GM10248 (cell line): ENCODE results near the gene PROP1.
"Not testable (repeated sequence)": the region's sequence is repeated elsewhere in the genome, so short reads cannot be mapped to it uniquely, and the experiment has no call there.

Experiments
- CTCF ChIA-PET: fragments of 300-600 bp; sonication (Branson Sonifier 250); formaldehyde crosslinking; extraction: SDS; loops from one replicate; lab custom pipeline; 2021; ENCODE audit warnings: antibody characterized with exemption; lab: Yijun Ruan, JAX
- POLR2A ChIA-PET: fragments of 350-650 bp; sonication (Branson Sonifier 250); formaldehyde crosslinking; extraction: SDS; loops from one replicate; lab custom pipeline; 2020; ENCODE audit warnings: antibody characterized with exemption; lab: Yijun Ruan, JAX
- DNase-seq: peaks from one replicate; pipeline ENCODE4 v3.0.0; 2012; ENCODE audit errors: extremely low spot score
- CTCF ChIP-seq: IDR thresholded peaks from 2 replicates; pipeline ENCODE4 v1.5.1; 2012; ENCODE audit warnings: mild to moderate bottlenecking, low read depth; ENCODE audit errors: extremely low read depth, missing control alignments, control extremely low read depth

The PROP1 gene

GRCh38 chr5:177958696-177959095 is 37.3 kb downstream of the PROP1 start:
- no peak for TF ChIP-seq CTCF
- DNase-seq, result no peak
- CTCF ChIA-PET, result no interaction called here
- POLR2A ChIA-PET, result no interaction called here

GRCh38 chr5:177957241-177957640 is 38.8 kb downstream of the PROP1 start:
- ChIA-PET POLR2A (no interaction called here), CTCF (no interaction called here)
- no peak for DNase-seq
- no peak for TF ChIP-seq CTCF

DNA sequence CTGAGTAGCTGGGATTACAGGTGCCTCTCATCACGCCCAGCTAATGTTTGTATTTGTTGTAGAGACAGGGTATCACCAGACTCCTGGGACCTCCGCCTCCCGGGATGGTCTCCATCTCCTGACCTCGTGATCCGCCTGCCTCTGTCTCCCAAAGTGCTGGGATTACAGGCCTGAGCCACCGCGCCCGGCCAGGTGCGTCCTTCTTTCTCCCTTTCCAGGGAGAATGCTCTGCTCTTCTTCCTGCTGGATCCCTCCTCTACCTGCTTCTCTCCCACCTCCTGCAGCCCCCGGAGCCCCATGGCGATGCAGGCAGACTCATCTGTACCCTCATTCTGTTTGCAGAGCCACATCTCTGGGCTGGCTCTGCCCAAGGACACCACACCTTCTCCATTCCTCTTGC is 42.9 kb downstream of the PROP1 start:
- POLR2A ChIA-PET, DNase-seq, CTCF ChIA-PET: not testable (repeated sequence)

- POLR2A ChIA-PET, CTCF ChIA-PET, DNase-seq: not testable (repeated sequence)
These were observed 46.4 kb downstream of the PROP1 start for GRCh38 chr5:177949656-177950055.

- CTCF ChIA-PET, POLR2A ChIA-PET, DNase-seq: not testable (repeated sequence)
These were observed 47.0 kb downstream of the PROP1 start for GRCh38 chr5:177949065-177949464.

GRCh38 chr5:177947912-177948311 is 48.1 kb downstream of the PROP1 start:
- CTCF ChIA-PET, DNase-seq, POLR2A ChIA-PET: not testable (repeated sequence)

GRCh38 chr5:177945601-177946283 is 50.3 kb downstream of the PROP1 start:
- POLR2A ChIA-PET, result interaction anchor here (0.7 kb wide), 1 partner anchor 191 kb away, joined by 6 read pairs; no protein-coding TSS in a partner anchor
- CTCF ChIA-PET, DNase-seq: not testable (repeated sequence)

DNA sequence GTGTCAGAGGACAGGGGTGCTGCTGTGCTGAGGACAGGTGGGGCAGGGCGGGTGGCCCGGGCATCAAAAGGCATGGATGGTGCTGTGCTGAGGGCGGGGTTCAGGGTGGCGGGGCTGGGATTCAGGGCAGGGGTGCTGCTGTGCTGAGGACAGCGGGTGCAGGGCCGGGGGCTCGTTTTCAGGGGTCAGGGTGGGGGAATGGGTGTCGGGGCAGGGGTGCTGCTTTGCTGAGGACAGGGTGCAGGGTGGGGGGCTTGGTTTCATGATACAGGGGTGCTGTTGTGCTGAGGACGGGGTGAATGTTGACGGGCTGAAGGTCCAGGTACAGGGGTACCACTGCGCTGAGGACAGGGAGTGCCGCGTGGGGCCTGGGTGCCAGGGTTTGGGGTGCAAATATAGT is 50.9 kb downstream of the PROP1 start:
- POLR2A ChIA-PET, CTCF ChIA-PET, DNase-seq: not testable (repeated sequence)

DNA sequence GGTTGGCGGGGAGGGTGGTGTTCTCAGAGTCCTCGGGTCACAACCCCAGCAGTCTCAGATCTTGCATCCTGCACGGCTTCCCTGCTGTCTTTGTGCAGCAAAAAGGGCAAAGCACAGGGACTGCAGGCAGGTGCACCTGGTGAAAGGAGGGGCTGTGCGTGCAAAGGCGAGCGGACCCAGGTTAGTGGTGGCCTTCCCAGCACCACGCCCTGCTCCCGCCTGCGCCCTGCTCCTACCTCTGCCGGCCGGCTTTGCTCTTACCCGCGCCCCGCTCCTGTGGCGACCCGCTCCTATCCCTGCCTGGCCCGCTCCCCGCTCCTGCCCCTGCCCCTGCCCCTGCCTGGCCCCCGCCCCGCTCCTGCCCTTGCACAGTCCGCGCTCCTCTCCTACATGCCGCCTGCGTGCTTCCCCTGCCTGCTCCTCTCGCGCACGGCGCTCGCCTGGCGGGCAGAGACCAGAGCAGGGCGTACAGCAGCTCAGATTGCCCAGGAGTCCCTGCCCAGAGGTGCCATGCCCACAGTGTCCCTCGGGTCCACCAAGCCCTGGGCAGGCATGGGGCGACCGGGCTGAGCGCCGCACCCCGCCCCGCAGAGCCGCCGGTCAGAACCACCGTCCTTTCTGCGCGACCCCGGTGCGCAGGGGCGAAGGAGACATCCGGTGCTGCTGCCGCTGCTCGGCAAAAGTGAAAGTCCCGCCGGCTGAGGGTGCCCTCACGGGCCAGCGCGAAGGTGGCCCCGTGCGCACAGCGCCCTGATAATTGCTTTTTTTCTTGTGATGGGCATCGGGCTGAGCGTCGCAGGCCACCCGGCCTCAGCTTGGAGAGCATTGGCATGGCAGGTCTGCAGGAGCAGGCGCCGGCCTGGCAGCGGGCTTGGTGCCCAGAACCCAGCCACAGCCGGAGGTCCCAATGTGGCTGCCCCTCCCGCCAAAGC is 52.0 kb downstream of the PROP1 start:
- POLR2A ChIA-PET, CTCF ChIA-PET: not testable (repeated sequence)
- DNase-seq, result peak; percentile 27

- POLR2A ChIA-PET, DNase-seq, CTCF ChIA-PET: not testable (repeated sequence)
These were observed 53.1 kb downstream of the PROP1 start for GRCh38 chr5:177942896-177943295.
